Measurements from ENCODE around the gene UBE2D4.
A peak's percentile ranks its signal among the peaks of the same experiment; 100 is the strongest.
"Not testable (repeated sequence)": the region's sequence is repeated elsewhere in the genome, so short reads cannot be mapped to it uniquely, and the experiment has no call there.

The UBE2D4 gene

GRCh38 chr7:43925984-43926797 is at the start of gene UBE2D4:
TSS of gene UBE2D4 (plus strand) at chr7:43926436. CDS start at chr7:43926533, 97 bp downstream.
- peak; percentile 27 for DNase-seq

DNA sequence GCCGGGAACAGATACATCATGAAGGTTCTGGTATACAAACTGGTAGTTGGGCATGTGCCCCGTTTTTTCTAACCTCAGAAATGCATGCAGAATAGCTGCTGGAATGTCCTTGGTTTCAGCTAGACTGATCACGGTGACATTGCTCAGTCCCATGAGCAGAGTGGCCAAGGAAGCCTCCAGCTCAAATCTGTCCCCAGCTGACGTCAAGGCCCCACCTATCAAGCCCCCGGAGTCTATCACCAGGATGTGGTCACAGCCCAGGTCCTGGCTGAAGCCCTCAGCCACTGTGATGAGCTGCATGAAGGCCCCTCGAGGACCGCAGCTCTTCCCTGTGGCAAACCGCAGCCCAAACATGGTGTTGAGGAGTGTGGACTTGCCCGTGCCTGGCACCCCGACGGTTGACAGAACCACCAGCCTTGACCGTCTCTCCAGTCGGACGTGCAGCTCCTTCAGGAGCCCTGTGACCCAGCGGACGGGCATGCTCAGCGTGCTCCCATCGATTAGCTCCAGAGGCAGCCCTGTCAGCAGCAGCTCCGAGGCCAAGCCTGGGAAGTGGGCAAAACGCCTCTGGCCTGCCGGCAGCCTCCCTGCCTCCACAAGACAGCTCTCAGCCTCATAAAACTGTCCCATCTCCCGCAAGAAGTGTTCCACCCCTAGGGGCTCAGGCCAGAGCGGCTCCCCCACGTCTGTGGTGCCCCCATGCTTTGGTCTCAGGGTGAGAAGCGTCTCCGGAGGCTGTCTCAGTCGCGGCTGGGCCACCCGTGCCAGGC is 49.1 kb upstream of the UBE2D4 start:
- no peak for DNase-seq

DNA sequence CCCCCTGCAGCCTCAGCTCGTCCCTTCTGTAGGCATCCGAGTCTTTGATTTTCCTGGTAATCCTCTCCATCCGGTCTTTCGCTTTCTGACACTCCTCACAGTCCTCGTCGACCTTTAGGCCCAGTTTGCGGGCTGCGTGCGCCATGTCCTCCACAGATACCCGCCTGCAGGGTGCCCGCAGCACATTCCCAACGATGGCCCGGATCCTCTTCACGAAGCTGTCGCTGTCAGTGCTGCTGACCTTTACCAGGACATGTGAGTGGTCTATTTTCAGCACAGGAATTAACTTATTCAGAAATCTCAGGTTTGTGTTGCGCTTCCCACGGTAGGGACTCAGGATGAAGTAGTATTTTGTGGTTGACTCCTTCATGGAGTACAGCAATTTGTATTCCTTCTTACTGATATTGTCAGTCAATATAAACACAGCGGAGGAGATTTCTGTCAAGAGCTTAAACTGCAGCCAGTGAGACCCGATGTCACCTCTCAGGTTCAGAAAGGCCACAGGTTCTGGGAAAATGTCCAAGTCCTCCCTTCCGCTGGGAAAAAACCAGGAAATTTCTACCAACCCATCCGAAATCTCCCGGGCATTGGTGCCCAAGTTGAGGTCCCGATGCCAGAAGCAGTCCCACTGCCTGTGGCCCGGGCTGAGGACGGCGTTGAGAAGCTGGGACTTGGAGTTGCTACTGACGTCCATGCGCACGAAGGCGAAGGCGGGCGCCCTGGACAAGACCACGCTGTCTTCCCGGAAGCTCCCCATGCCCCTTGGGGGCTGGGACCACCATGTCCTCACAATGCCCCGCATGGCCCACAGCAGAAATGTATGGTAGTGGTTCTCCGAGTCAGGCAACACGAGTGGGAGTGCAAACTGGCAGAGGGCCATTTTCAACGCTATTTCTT is 48.0 kb upstream of the UBE2D4 start:
- DNase-seq, result no peak

- DNase-seq, result no peak
These were observed 47.4 kb upstream of the UBE2D4 start for GRCh38 chr7:43878867-43879266.

DNA sequence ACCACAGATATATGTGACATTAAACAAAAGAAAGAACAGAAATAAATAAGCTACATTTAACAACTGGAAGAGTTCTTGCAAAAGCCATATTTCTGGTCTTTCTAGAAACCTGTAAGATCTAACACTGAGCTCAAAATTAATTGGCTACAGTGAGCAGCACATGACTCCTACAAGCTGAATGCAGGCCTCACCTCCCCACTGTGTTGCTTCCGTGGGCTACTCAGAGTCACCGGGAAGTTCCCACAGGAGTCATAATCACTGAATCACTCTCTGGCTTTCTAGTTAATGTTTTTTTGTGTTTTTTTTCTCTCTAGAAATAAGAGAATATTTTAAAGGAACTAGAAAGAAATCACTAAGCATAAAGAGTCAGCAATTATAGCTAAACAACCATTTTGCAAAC is 46.8 kb upstream of the UBE2D4 start:
- peak; percentile 36 for DNase-seq

DNA sequence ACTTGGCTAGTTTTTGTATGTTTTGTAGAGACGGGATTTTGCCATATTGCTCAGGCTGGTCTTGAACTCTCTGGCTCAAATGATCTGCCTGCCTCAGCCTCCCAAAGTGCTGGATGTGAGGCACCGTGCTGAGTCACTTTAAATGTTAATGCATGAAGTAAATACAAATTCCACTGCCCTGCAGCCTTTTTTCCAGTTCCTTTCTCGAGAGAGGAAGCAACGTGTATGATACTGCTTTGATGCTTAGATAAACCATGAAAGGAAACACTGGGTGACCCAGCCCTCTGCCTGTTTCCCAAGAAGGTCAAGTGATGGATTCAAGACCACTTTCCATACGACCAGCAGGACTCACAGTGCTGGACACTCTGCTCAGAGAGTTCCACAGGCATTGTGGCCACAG is 45.6 kb upstream of the UBE2D4 start:
- peak; percentile 26 for DNase-seq

- DNase-seq, result no peak
These were observed 42.0 kb upstream of the UBE2D4 start for GRCh38 chr7:43884209-43884608.

GRCh38 chr7:43884617-43885016 is 41.6 kb upstream of the UBE2D4 start:
- DNase-seq, result no peak

GRCh38 chr7:43888993-43889945 is 37.0 kb upstream of the UBE2D4 start:
- no peak for DNase-seq

GRCh38 chr7:43890468-43890867 is 35.8 kb upstream of the UBE2D4 start:
- no peak for DNase-seq

DNA sequence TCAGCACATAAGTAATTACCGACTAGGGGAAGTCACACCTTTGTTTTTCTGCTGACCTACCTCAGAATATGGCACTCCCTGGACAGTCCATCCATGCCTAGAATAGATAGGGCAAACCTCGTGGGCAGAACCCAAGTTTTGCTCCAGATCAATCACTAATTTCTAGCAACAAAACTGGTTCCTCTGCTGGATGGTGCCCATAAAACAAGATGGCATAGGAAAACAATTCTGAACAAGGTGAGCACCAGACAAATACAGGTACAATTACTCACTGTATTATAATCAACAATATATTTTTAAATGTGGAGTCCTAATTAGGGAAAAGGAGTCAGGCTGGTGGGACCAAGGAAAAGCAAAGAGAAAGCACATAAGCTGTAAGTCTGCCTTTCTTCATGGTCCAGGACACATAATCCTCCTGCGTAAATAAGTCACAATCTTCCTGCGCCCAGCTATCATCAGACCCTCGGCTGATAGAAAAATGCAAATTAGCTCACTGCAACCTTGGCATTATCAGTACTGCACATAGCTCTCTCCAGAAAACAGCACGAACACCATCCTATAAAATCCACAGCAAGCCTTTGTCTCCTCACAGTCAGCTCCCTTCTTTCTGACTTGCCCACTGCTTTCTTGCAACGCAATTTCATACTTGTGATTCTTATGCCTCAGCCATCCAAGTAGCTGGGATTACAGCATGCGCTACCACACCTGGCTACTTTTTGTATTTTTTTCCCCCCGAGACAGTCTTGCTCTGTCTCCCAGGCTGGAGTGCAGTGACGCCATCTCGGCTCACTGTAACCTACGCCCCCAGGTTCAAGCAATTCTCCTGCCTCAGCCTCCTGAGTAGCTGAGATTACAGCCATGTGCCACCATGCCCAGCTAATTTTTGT is 34.9 kb upstream of the UBE2D4 start:
- no peak for DNase-seq

DNA sequence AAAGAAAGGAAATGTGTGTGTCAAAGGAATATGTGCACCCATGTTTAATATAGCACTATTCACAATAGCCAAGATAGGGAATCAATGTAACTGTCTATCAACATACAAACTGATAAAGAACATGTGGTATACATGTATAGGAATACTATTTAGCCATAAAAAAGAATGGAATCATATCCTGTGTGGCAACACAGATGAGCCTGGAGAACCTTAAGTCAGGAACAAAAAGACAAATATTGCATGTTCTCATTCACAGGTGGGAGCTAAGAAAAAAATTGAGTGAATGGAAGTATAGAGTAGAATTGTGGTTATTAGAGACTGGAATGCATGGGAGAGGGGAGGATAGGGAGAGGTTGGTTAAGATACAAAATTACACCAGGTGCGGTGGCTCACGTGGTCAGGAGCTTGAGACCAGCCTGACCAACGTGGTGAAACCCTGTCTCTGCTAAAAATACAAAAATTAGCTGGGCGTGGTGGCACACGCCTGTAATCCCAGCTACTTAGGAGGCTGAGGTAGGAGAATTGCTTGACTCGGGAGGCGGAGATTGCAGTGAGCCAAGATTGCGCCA is 30.3 kb upstream of the UBE2D4 start:
- DNase-seq, result no peak

GRCh38 chr7:43898571-43898970 is 27.7 kb upstream of the UBE2D4 start:
- not testable (repeated sequence) for DNase-seq

GRCh38 chr7:43902542-43903054 is 23.6 kb upstream of the UBE2D4 start:
- DNase-seq, result no peak

GRCh38 chr7:43904533-43905208 is 21.6 kb upstream of the UBE2D4 start:
- DNase-seq, result no peak

DNA sequence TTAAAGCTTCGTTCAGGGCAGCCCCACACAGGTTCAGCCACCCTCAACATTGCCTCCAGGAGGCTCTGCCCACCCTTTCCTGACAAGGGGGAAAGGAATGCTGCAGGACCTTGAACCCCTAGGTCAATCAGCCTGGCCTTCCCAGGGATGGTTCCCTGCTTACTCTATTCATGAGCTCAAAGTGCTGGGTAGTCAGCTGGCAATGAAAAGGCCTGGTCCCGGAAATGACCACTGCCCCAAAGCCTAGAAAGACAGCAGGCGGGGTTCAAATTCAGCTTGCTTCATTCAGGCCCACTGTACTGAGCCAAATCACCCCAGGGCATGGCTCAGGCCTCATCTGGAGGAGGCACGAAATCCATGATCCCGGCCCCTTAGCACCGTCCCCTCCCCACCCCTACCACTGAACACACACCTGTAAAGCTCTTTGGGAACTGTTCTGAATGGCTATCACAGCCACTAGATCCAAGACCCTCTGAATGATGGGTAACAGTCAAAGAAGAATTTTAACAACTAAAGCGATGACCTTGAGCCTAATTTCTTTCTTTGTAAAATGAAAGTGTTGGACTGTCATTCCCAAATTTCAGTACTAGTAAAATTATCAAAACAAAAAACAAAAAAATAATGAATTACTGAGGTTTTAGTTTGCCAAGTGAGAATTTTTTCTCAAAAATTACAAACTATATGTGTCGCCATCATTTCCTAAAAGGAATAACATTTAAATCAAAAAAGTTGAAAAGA is 20.9 kb upstream of the UBE2D4 start:
- no peak for DNase-seq

GRCh38 chr7:43905956-43906330 is 20.3 kb upstream of the UBE2D4 start:
- no peak for DNase-seq

DNA sequence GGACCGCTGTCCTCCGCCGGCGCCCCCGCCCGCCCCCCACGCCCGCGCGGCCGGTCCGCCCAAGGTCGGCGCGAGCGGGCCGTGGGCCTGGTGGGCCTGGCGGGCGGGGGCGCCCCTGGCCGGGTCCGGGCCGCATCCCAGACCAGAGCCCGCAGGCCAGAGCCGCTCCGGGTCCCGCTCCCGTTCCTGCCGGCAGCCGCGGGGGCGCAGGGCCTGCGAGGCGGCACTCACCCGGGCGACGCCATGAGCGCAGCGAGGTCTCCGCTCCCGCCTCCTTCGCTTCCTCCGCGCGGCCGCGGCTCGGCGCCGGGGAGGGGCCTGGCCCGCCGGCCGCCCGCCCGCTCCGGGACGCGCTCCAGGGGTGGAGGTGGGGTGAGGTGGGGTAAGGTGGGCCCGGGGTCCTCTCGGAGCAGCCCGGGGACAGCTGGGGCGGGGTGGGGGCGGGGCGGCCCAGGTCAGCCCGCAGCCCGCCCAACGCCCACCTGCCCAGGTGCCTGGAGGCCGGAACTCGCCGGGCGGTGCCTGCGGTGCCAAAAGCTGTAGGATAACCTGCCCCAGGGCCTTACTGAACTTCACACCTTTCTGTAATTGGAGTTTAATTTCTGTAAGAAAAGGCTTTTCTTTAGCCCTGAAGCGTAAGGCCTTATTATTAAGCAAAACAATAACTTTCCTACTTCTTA is 19.8 kb upstream of the UBE2D4 start, which contains the start of gene URGCP:
Gene URGCP, minus strand, starts transcription at position 266 of the 680 bp plus-strand sequence. Its CDS starts 21 bp downstream, at position 245.
- DNase-seq, result peak; percentile 16
